Neural progenitor cell (in vitro differentiated cells): ENCODE measurements around the gene MUC5AC.

ENCODE experiments used
- EZH2 ChIP-seq: fragments of 200-600 bp; sonication (generic); IDR thresholded peaks from 2 replicates; pipeline ENCODE4 v1.6.1; 2017; ENCODE audit warnings: antibody characterized with exemption, mild to moderate bottlenecking, moderate library complexity
- EZH2phosphoT487 ChIP-seq: fragments of 200-600 bp; sonication (generic); IDR thresholded peaks from 2 replicates; pipeline ENCODE4 v1.6.1; 2017; ENCODE audit warnings: antibody characterized with exemption
- TF ChIP-seq, protein P1 (sequence below): fragments of 200-600 bp; sonication (generic); IDR thresholded peaks from 2 replicates; pipeline ENCODE4 v1.5.1; 2017; ENCODE audit warnings: antibody characterized with exemption, mild to moderate bottlenecking

DNA sequence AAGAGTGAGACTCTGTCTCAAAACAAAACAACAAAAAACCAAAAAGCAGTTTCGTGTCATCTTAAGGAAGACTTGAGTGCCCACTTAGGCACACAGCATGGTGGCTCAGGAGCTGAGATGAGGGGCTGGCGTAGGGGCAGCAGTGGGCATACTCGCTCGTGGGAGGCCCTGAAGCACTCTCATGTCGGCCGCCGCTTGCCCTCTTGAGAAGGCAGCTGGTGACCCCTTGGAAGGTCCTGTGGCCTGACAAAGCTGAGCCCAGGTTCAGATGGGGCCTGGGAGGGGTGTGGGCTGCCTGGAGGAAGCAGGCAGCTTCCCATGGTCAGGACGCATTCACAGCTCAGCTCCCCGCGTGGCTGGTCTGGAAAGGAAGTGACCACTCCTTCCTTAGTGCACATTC is 80.1 kb downstream of the MUC5AC start:
- TF ChIP-seq, protein P1, sequence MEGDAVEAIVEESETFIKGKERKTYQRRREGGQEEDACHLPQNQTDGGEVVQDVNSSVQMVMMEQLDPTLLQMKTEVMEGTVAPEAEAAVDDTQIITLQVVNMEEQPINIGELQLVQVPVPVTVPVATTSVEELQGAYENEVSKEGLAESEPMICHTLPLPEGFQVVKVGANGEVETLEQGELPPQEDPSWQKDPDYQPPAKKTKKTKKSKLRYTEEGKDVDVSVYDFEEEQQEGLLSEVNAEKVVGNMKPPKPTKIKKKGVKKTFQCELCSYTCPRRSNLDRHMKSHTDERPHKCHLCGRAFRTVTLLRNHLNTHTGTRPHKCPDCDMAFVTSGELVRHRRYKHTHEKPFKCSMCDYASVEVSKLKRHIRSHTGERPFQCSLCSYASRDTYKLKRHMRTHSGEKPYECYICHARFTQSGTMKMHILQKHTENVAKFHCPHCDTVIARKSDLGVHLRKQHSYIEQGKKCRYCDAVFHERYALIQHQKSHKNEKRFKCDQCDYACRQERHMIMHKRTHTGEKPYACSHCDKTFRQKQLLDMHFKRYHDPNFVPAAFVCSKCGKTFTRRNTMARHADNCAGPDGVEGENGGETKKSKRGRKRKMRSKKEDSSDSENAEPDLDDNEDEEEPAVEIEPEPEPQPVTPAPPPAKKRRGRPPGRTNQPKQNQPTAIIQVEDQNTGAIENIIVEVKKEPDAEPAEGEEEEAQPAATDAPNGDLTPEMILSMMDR: no peak
- TF ChIP-seq EZH2 (no peak), EZH2phosphoT487 (no peak)
